DOHH2 (cell line): ENCODE measurements around the gene POU2F2.

ENCODE experiments used
- H3F3A ChIP-seq: fragments of 200-600 bp; sonication (generic), shearing (Covaris generic); 2 replicates; pipeline ENCODE4 v1.6.0; 2016; ENCODE audit warnings: antibody characterized with exemption, mild to moderate bottlenecking; ENCODE audit not compliant: control insufficient read depth, insufficient read depth
- H3K27ac ChIP-seq: fragments of 200-600 bp; sonication (generic); 2 replicates; pipeline ENCODE4 v1.5.1; 2014; ENCODE audit warnings: low read depth, mild to moderate bottlenecking, low read length, moderate library complexity
- H3K27me3 ChIP-seq: fragments of 200-600 bp; sonication (generic); 2 replicates; pipeline ENCODE4 v1.6.1; 2014; ENCODE audit warnings: mild to moderate bottlenecking, low read length, mixed read lengths; ENCODE audit not compliant: control insufficient read depth
- H3K36me3 ChIP-seq: fragments of 200-600 bp; sonication (generic); 2 replicates; pipeline ENCODE4 v1.6.1; 2014; ENCODE audit warnings: mild to moderate bottlenecking, low read length, moderate library complexity, mixed read lengths; ENCODE audit not compliant: control insufficient read depth
- H3K4me1 ChIP-seq: fragments of 200-600 bp; sonication (generic); 2 replicates; pipeline ENCODE4 v1.6.1; 2014; ENCODE audit warnings: mild to moderate bottlenecking, low read length, mixed read lengths; ENCODE audit not compliant: control insufficient read depth
- H3K4me2 ChIP-seq: fragments of 200-600 bp; sonication (generic); 2 replicates; pipeline ENCODE4 v1.6.0; 2014; ENCODE audit warnings: mild to moderate bottlenecking, low read length, moderate library complexity
- H3K4me3 ChIP-seq: fragments of 200-600 bp; sonication (generic); 2 replicates; pipeline ENCODE4 v1.5.1; 2014; ENCODE audit warnings: mild to moderate bottlenecking, low read length, mixed read lengths
- H3K79me2 ChIP-seq: fragments of 200-600 bp; sonication (generic); 2 replicates; pipeline ENCODE4 v1.6.1; 2014; ENCODE audit warnings: mild to moderate bottlenecking, low read length, mixed read lengths; ENCODE audit not compliant: control insufficient read depth
- H3K9me2 ChIP-seq: fragments of 200-600 bp; sonication (generic); replicated peaks from 2 replicates; pipeline ENCODE4 v1.6.1; 2014; ENCODE audit warnings: mild to moderate bottlenecking, low read length, mixed read lengths; ENCODE audit not compliant: control insufficient read depth
- H3K9me3 ChIP-seq: fragments of 200-600 bp; sonication (generic); 2 replicates; pipeline ENCODE4 v1.6.1; 2014; ENCODE audit warnings: antibody characterized with exemption, low read length, mixed read lengths; ENCODE audit not compliant: control insufficient read depth, insufficient read depth
- H4K20me1 ChIP-seq: fragments of 200-600 bp; sonication (generic); 2 replicates; pipeline ENCODE4 v1.6.0; 2014; ENCODE audit warnings: low read depth, mild to moderate bottlenecking, antibody characterized with exemption, low read length, moderate library complexity; ENCODE audit not compliant: control insufficient read depth, insufficient read depth
- EZH2phosphoT487 ChIP-seq: fragments of 200-600 bp; sonication (generic); IDR thresholded peaks from 2 replicates; pipeline ENCODE4 v1.6.1; 2017; ENCODE audit warnings: borderline replicate concordance, mild to moderate bottlenecking, antibody characterized with exemption, low read length, moderate library complexity, mixed read lengths
- TF ChIP-seq, protein P1 (sequence below): fragments of 200-600 bp; sonication (generic); IDR thresholded peaks from one replicate; pipeline ENCODE4 v1.5.1; 2014; ENCODE audit warnings: antibody characterized with exemption, mild to moderate bottlenecking, low read depth, low read length; ENCODE audit not compliant: poor library complexity, severe bottlenecking

The POU2F2 gene

DNA sequence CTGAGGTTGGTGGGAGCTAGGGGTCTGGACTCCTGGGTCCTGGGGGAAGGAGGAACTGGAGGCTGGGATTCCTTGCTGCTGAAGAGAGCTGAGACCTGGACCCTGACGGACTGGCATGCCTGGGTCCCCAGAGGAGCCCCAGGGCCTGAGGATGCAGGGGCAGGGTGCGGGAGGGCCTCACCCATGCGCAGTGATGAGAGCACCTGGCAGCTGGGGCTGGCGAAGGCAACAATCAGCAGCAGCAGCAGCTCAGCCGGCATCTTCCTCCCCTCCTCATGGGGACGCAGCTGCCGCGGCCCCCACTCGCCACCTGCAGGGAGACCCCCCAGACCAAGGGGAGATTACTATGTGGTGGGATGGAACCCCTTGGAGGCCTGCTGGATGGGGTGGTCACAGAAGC, 66.7 kb downstream of the POU2F2 start:
- H3K27me3 ChIP-seq = peaks cover 29% of the 10 kb centered on the region
- no peaks in the 10 kb centered on the region for H4K20me1 ChIP-seq
- no peaks in the 10 kb centered on the region for H3F3A ChIP-seq
- no peaks in the 10 kb centered on the region for H3K79me2 ChIP-seq
- no peak overlapping the region for H3K4me2 ChIP-seq
- TF ChIP-seq, protein P1, sequence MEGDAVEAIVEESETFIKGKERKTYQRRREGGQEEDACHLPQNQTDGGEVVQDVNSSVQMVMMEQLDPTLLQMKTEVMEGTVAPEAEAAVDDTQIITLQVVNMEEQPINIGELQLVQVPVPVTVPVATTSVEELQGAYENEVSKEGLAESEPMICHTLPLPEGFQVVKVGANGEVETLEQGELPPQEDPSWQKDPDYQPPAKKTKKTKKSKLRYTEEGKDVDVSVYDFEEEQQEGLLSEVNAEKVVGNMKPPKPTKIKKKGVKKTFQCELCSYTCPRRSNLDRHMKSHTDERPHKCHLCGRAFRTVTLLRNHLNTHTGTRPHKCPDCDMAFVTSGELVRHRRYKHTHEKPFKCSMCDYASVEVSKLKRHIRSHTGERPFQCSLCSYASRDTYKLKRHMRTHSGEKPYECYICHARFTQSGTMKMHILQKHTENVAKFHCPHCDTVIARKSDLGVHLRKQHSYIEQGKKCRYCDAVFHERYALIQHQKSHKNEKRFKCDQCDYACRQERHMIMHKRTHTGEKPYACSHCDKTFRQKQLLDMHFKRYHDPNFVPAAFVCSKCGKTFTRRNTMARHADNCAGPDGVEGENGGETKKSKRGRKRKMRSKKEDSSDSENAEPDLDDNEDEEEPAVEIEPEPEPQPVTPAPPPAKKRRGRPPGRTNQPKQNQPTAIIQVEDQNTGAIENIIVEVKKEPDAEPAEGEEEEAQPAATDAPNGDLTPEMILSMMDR = no peak
- TF ChIP-seq EZH2phosphoT487 = no peak
- no peaks in the 10 kb centered on the region for H3K9me2 ChIP-seq
- H3K36me3 ChIP-seq = no peaks in the 10 kb centered on the region
- no peak overlapping the region for H3K27ac ChIP-seq
- no peak overlapping the region for H3K4me3 ChIP-seq
- peaks cover 15% of the 10 kb centered on the region for H3K4me1 ChIP-seq
- no peaks in the 10 kb centered on the region for H3K9me3 ChIP-seq

DNA sequence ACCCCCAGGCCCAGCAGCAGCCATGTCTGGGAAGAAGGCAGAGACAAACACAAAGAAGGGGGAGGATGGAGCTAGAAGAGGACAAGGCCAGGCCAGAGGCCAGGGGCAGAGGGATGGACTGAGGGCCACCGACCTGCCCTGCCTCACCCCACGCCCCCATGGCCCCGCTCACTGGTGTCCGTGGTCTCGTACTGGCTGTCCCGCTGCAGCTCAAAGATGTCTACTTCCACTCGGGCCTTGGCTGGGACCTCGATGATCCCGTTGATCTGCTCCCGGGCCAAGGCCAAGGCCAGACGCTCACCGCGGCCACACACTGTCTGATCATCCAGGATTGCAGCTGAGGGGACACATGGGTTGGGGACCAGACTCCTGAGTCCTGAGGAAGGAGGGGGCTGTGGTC, 67.2 kb downstream of the POU2F2 start:
- Histone ChIP-seq H3K27ac (no peak overlapping the region), H3K9me2 (no peaks in the 10 kb centered on the region), H3K4me1 (peaks cover 15% of the 10 kb centered on the region), H4K20me1 (no peaks in the 10 kb centered on the region), H3F3A (no peaks in the 10 kb centered on the region), H3K79me2 (no peaks in the 10 kb centered on the region), H3K27me3 (peaks cover 29% of the 10 kb centered on the region), H3K4me3 (no peak overlapping the region), H3K9me3 (no peaks in the 10 kb centered on the region), H3K4me2 (no peak overlapping the region), H3K36me3 (no peaks in the 10 kb centered on the region)
- TF ChIP-seq EZH2phosphoT487 = no peak
- TF ChIP-seq, protein P1 = no peak

DNA sequence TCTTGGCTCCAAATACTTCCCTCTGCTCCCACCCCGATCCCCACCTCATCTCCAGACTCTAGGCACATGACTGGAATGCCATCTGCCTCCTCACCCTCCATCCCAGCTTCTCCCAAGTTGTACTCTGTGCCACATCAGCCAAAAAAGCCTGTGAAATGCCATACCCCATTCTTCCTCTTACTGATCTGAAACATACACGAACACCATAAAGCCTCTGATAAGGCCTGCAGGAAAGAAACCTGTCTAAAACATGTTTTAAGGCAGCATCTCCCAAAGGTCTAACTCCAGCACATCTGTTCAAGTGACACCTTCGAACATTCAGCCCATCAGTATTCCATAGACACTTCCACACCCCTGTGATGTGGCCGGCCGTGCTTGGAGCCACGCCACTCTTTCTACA, 67.8 kb downstream of the POU2F2 start:
- no peaks in the 10 kb centered on the region for H3K36me3 ChIP-seq
- no peak overlapping the region for H3K27ac ChIP-seq
- H3K27me3 ChIP-seq = peaks cover 26% of the 10 kb centered on the region

More for the DNA sequence above, 67.8 kb downstream of the POU2F2 start:
- no peaks in the 10 kb centered on the region for H3K9me2 ChIP-seq
- no peaks in the 10 kb centered on the region for H4K20me1 ChIP-seq
- H3K4me1 ChIP-seq = peaks cover 12% of the 10 kb centered on the region
- no peak for TF ChIP-seq EZH2phosphoT487
- TF ChIP-seq, protein P1 = no peak
- no peaks in the 10 kb centered on the region for H3K9me3 ChIP-seq
- no peak overlapping the region for H3K4me2 ChIP-seq
- no peaks in the 10 kb centered on the region for H3K79me2 ChIP-seq
- H3F3A ChIP-seq = no peaks in the 10 kb centered on the region
- H3K4me3 ChIP-seq = no peak overlapping the region
